Stimulated activated CD8-positive, alpha-beta memory T cell treated with anti-CD3 and anti-CD28 coated beads, Interleukin-4, amount 100 ng/mL, for 1 hour (primary cell): ENCODE measurements around the gene OGN.

ENCODE experiments used
- DNase-seq, 2 donors: peaks; one replicate each; pipeline ENCODE4 v3.0.0-alpha.2; 2020; ENCODE audit warnings: low read depth in 2 of 2, low spot score in 1 of 2

Gene OGN

GRCh38 chr9:92349771-92350739 lies 54.3 kb downstream of the OGN start:
- DNase-seq: no peak

GRCh38 chr9:92345582-92345981 lies 58.8 kb downstream of the OGN start:
- DNase-seq: no peak

DNA sequence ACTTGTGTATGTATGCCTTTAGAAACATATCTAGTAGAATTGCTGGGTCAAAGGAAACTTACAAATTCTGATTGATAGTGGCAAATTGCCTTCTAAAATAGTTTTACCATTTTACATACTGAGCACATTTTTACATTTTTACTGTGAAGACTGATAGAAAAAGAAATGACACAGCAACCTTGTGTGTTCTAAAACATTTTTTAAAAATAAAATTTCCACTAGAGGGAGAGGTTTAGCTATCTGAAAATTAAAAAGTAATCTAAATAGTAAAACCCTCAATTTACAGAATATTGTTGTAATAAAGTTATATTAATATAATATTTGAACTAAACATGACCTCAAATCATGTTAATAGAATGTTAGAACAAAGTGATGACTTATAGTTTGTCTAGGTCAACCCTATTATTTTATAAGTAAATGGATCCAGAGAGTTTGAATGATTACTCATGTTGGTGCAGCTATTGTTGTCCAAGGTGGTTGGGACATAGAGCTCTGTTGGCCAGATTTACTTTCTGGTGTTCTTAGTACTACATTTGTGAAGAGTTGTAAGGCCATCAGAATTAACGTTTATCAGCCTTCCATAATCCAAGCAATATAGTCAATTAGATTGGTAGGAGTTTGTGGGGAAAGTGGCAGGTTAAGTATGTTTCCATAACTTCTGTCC lies 61.4 kb downstream of the OGN start:
- no peak for DNase-seq

- DNase-seq: no peak
Measured at GRCh38 chr9:92341578-92341977, 62.8 kb downstream of the OGN start.

DNA sequence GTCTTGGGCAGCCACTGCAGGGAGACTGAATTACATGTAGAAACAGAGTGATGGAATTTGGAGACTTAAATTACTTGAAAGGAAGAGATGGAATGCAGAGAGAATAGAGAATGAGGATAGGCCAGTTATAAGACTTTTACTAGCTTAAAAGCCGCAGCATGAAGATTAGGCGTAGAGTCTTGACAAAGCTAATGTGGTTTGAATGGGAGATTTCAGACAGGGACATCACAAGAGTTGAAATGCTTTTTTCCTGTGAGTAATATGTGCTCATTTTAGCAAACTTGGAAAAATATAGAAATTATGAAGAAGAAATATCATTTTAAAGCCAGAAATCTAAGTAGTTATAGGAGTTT lies 71.1 kb downstream of the OGN start:
- DNase-seq: no peak
